OCI-LY1 (cell line): ENCODE data around the gene SLC16A1.

Experiments
- H2AFZ ChIP-seq: fragments of 200-600 bp; sonication (generic), shearing (Covaris generic); 2 replicates; pipeline ENCODE4 v1.6.0; 2014; ENCODE audit warnings: antibody characterized with exemption, mild to moderate bottlenecking, low read length
- H3F3A ChIP-seq: fragments of 200-600 bp; sonication (generic), shearing (Covaris generic); 2 replicates; pipeline ENCODE4 v1.6.0; 2014; ENCODE audit warnings: mild to moderate bottlenecking, antibody characterized with exemption, low read length, moderate library complexity; ENCODE audit not compliant: insufficient read depth
- H3K27ac ChIP-seq: fragments of 200-600 bp; sonication (generic); 2 replicates; pipeline ENCODE4 v1.5.1; 2014; ENCODE audit warnings: low read length, mixed run types, mild to moderate bottlenecking, low read depth; ENCODE audit not compliant: poor library complexity, severe bottlenecking
- H3K27me3 ChIP-seq: fragments of 200-600 bp; sonication (generic); 2 replicates; pipeline ENCODE4 v1.6.0; 2014; ENCODE audit warnings: antibody characterized with exemption, mild to moderate bottlenecking, low read length, moderate library complexity; ENCODE audit not compliant: insufficient read depth
- H3K36me3 ChIP-seq: fragments of 200-600 bp; sonication (generic); 2 replicates; pipeline ENCODE4 v1.6.1; 2014; ENCODE audit warnings: mild to moderate bottlenecking, antibody characterized with exemption, low read length, moderate library complexity, mixed read lengths; ENCODE audit not compliant: insufficient read depth
- H3K4me1 ChIP-seq: fragments of 200-600 bp; sonication (generic); 2 replicates; pipeline ENCODE4 v1.5.1; 2014; ENCODE audit warnings: mild to moderate bottlenecking, low read length, moderate library complexity; ENCODE audit not compliant: insufficient read depth, severe bottlenecking
- H3K4me2 ChIP-seq: fragments of 200-600 bp; sonication (generic), shearing (Covaris generic); 2 replicates; pipeline ENCODE4 v1.6.1; 2014; ENCODE audit warnings: low read length
- H3K4me3 ChIP-seq: fragments of 200-600 bp; sonication (generic); 2 replicates; pipeline ENCODE4 v1.5.1; 2014; ENCODE audit warnings: low read length, low read depth, mild to moderate bottlenecking, mixed read lengths; ENCODE audit not compliant: poor library complexity, severe bottlenecking
- H3K79me2 ChIP-seq: fragments of 200-600 bp; shearing (Covaris generic); 2 replicates; pipeline ENCODE4 v1.6.1; 2016; ENCODE audit warnings: mixed run types, low read length, mixed read lengths; ENCODE audit not compliant: insufficient read depth
- H3K9ac ChIP-seq: fragments of 200-600 bp; sonication (generic), shearing (Covaris generic); 2 replicates; pipeline ENCODE4 v1.6.1; 2014; ENCODE audit warnings: mild to moderate bottlenecking, low read length, mixed read lengths
- H3K9me2 ChIP-seq: fragments of 200-600 bp; sonication (generic), shearing (Covaris generic); 2 replicates; pipeline ENCODE4 v1.6.1; 2014; ENCODE audit warnings: low read depth, mild to moderate bottlenecking, low read length, mixed read lengths
- H3K9me3 ChIP-seq: fragments of 200-600 bp; shearing (Covaris generic); 2 replicates; pipeline ENCODE4 v1.6.1; 2014; ENCODE audit warnings: low read length, mixed read lengths
- H4K20me1 ChIP-seq: fragments of 200-600 bp; sonication (generic), shearing (Covaris generic); 2 replicates; pipeline ENCODE4 v1.6.0; 2016; ENCODE audit warnings: mild to moderate bottlenecking, low read length; ENCODE audit not compliant: insufficient read depth
- CTCF ChIP-seq: fragments of 200-600 bp; sonication (generic), shearing (Covaris generic); IDR thresholded peaks from 2 replicates; pipeline ENCODE4 v1.5.1; 2017; ENCODE audit warnings: mild to moderate bottlenecking, antibody characterized with exemption, low read length, moderate library complexity, mixed read lengths
- EZH2 ChIP-seq: fragments of 200-600 bp; sonication (generic), shearing (Covaris generic); IDR thresholded peaks from 2 replicates; pipeline ENCODE4 v1.8.0; 2017; ENCODE audit warnings: borderline replicate concordance, mixed run types, mild to moderate bottlenecking, antibody characterized with exemption, low read length, moderate library complexity, mixed read lengths

The SLC16A1 gene

GRCh38 chr1:112939810-112940209 lies 16.2 kb downstream of the SLC16A1 start:
- Histone ChIP-seq H3K4me1 (peaks cover 38% of the 10 kb centered on the region), H3K27me3 (no peaks in the 10 kb centered on the region), H3K4me2 (no peak overlapping the region), H3K27ac (no peak overlapping the region), H3K9ac (no peak overlapping the region), H3K9me2 (no peaks in the 10 kb centered on the region), H3F3A (no peaks in the 10 kb centered on the region), H4K20me1 (no peaks in the 10 kb centered on the region), H3K4me3 (no peak overlapping the region), H3K79me2 (peaks cover 73% of the 10 kb centered on the region), H3K36me3 (peaks cover 16% of the 10 kb centered on the region), H3K9me3 (no peaks in the 10 kb centered on the region), H2AFZ (no peak overlapping the region)
- TF ChIP-seq EZH2 (no peak), CTCF (no peak)

GRCh38 chr1:112938210-112938609 lies 17.8 kb downstream of the SLC16A1 start:
- H3K9me3 ChIP-seq = no peaks in the 10 kb centered on the region
- H3K9me2 ChIP-seq = no peaks in the 10 kb centered on the region
- peak overlapping the region; percentile 31; the same call in 1 of the 2 replicates for H3K4me2 ChIP-seq
- TF ChIP-seq EZH2 (no peak), CTCF (no peak)
- H3K79me2 ChIP-seq = peaks cover 77% of the 10 kb centered on the region
- no peak overlapping the region for H3K4me3 ChIP-seq
- H3K27me3 ChIP-seq = no peaks in the 10 kb centered on the region
- no peaks in the 10 kb centered on the region for H3F3A ChIP-seq
- H3K27ac ChIP-seq = peak overlapping the region; percentile 56
- H2AFZ ChIP-seq = no peak overlapping the region
- peaks cover 38% of the 10 kb centered on the region for H3K4me1 ChIP-seq
- H3K9ac ChIP-seq = peak overlapping the region; percentile 14; the same call in 1 of the 2 replicates
- H3K36me3 ChIP-seq = peaks cover 11% of the 10 kb centered on the region; the same call in 1 of the 2 replicates
- no peaks in the 10 kb centered on the region for H4K20me1 ChIP-seq

- Histone ChIP-seq H4K20me1 (no peaks in the 10 kb centered on the region), H3K4me2 (peak overlapping the region; percentile 31; the same call in 1 of the 2 replicates), H3K9me3 (no peaks in the 10 kb centered on the region), H3K4me1 (peaks cover 38% of the 10 kb centered on the region), H3K9ac (peak overlapping the region; percentile 14; the same call in 1 of the 2 replicates), H3K9me2 (no peaks in the 10 kb centered on the region), H3K27me3 (no peaks in the 10 kb centered on the region), H3F3A (no peaks in the 10 kb centered on the region), H3K4me3 (peak overlapping the region; percentile 3), H3K79me2 (peaks cover 76% of the 10 kb centered on the region), H3K36me3 (peaks cover 3% of the 10 kb centered on the region; the same call in 1 of the 2 replicates), H2AFZ (no peak overlapping the region), H3K27ac (peak overlapping the region; percentile 56)
- no peak for TF ChIP-seq EZH2
- no peak for TF ChIP-seq CTCF
Measured at GRCh38 chr1:112937495-112937894, 18.5 kb downstream of the SLC16A1 start.
